HG02759 (cell line): ENCODE data around the gene RPS21.
"Not testable (repeated sequence)": the region's sequence is repeated elsewhere in the genome, so short reads cannot be mapped to it uniquely, and the experiment has no call there.

Source experiments
- ATAC-seq: cut with Tn5 transposase; IDR thresholded peaks from one replicate; pipeline ENCODE4 v1.9.1; 2021; ENCODE audit warnings: mild to moderate bottlenecking, moderate library complexity; ENCODE audit not compliant: unreplicated experiment

RPS21 gene

GRCh38 chr20:62423326-62423706, 36.4 kb downstream of the RPS21 start:
- ATAC-seq = no peak

- no peak for ATAC-seq
These were observed 37.6 kb downstream of the RPS21 start for GRCh38 chr20:62424249-62425107.

GRCh38 chr20:62425281-62426058, 38.6 kb downstream of the RPS21 start:
- ATAC-seq = no peak

- ATAC-seq = not testable (repeated sequence)
These were observed 39.1 kb downstream of the RPS21 start for GRCh38 chr20:62426059-62426348.

- ATAC-seq = no peak
These were observed 39.8 kb downstream of the RPS21 start for GRCh38 chr20:62426699-62427131.

GRCh38 chr20:62427172-62428001, 40.5 kb downstream of the RPS21 start, which contains the start of gene RBBP8NL:
Gene RBBP8NL (minus strand): TSS chr20:62427539. CDS start chr20:62419647, 7,892 bp downstream.
- no peak for ATAC-seq

- no peak for ATAC-seq
These were observed 41.1 kb downstream of the RPS21 start for GRCh38 chr20:62428002-62428372.

GRCh38 chr20:62428396-62429295, 41.7 kb downstream of the RPS21 start:
- ATAC-seq = no peak

GRCh38 chr20:62429455-62430310, 42.8 kb downstream of the RPS21 start:
- no peak for ATAC-seq

- no peak for ATAC-seq
These were observed 43.5 kb downstream of the RPS21 start for GRCh38 chr20:62430311-62430853.

GRCh38 chr20:62430866-62431447, 44.1 kb downstream of the RPS21 start:
- no peak for ATAC-seq

GRCh38 chr20:62433658-62434497, 47.0 kb downstream of the RPS21 start:
- no peak for ATAC-seq

- no peak for ATAC-seq
These were observed 49.8 kb downstream of the RPS21 start for GRCh38 chr20:62436692-62437091.

GRCh38 chr20:62437496-62437895, 50.6 kb downstream of the RPS21 start:
- no peak for ATAC-seq

GRCh38 chr20:62437927-62438326, 51.0 kb downstream of the RPS21 start:
- no peak for ATAC-seq
